Keratinocyte (primary cell): Measurements from ENCODE around the gene LCOR.

Source experiments
- EZH2 ChIP-seq: IDR thresholded peaks from one replicate; pipeline ENCODE4 v1.6.1; 2012; ENCODE audit warnings: inconsistent platforms, mild to moderate bottlenecking, low read length, moderate library complexity
- TF ChIP-seq, protein P1 (sequence below), 3 experiments: IDR thresholded peaks in 1 of 3; conservative IDR thresholded peaks in 1 of 3; optimal IDR thresholded peaks in 1 of 3; 2 replicates in 2 of 3; 3 replicates in 1 of 3; pipeline versions ENCODE3 to v1.5.1; 2011; ENCODE audit warnings: low read length in 3 of 3, mild to moderate bottlenecking in 3 of 3, moderate library complexity in 2 of 3, control low read depth in 1 of 3, inconsistent platforms in 1 of 3; ENCODE audit not compliant: insufficient read depth in 2 of 3; ENCODE audit errors: extremely low read depth in 1 of 3

DNA sequence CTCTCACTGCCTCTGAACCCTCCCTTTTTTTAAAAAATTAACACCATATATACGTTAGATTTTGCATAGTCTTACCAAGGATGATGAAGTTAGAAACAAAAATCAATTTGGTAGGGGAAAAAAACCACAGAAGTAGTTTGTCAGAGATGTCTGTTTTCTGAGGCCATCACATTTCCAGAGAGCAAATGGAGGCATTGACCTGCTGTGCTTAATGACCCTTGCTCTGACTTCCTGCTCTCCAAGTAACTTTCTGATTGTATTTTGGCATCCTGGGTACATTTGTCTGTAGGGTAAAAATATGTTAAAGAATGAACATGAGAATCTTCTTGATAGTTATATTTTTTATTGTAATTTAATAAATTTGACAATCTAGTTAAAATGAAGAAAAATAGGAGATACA lies 140.2 kb downstream of the LCOR start:
- TF ChIP-seq, protein P1, sequence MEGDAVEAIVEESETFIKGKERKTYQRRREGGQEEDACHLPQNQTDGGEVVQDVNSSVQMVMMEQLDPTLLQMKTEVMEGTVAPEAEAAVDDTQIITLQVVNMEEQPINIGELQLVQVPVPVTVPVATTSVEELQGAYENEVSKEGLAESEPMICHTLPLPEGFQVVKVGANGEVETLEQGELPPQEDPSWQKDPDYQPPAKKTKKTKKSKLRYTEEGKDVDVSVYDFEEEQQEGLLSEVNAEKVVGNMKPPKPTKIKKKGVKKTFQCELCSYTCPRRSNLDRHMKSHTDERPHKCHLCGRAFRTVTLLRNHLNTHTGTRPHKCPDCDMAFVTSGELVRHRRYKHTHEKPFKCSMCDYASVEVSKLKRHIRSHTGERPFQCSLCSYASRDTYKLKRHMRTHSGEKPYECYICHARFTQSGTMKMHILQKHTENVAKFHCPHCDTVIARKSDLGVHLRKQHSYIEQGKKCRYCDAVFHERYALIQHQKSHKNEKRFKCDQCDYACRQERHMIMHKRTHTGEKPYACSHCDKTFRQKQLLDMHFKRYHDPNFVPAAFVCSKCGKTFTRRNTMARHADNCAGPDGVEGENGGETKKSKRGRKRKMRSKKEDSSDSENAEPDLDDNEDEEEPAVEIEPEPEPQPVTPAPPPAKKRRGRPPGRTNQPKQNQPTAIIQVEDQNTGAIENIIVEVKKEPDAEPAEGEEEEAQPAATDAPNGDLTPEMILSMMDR (optimal IDR thresholded peaks at IDR 0.05 in 1 of 3, IDR thresholded peaks at IDR 0.05 in 1 of 3, conservative IDR thresholded peaks at IDR 0.05 in 1 of 3; ENCODE audit: extremely low read depth in 1 of 3, insufficient read depth in 2 of 3, low read length in 3 of 3), result no peak
- TF ChIP-seq EZH2, result no peak
